Measurements from ENCODE around the gene SDHB.

The SDHB gene

GRCh38 chr1:17053685-17054410 lies at the start of gene SDHB:
Gene SDHB, minus strand, starts transcription at chr1:17054032. Its CDS starts 13 bp downstream, at chr1:17054019.
- peak; percentile 90 for DNase-seq (ENCODE audit: low read depth)

DNA sequence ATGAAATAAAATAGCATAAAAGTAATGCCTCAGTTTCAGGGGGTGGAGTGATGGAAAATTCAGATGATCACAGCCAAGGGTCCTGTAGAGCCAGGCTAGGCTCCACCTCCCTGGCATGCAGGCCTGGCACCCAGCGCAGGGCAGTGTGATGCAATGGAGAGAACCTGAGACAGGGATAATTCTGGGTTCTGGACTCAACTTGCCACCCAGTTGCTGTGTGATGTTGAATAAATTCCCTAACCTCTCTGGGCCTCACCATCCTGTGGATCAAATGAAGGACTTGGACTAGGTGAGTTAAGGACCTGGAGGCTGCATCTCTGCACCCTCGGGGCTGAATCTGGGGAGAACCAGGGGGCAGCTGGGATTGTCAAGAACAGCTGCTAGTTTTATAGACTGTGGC lies 48.4 kb upstream of the SDHB start:
- DNase-seq (ENCODE audit: low read depth), result no peak

DNA sequence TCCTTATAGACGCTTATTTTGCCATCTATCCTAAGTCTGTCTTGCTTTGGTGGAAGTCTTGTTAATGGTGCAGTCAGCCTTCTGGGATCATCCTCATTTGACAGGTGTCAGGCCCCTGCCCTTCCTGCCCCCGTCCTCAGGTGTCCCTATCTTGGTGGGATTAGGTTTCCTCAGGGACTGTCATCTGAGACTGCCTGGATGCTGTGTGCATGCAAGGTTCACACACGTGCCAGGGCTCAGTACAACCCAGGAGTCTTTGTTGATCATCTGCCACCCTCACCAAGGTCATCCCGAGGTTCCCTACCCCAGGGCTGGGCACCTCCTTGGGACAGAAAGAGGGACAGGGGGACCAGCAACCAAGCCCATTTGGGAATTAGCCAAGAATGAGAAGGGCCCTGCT lies 47.4 kb upstream of the SDHB start:
- DNase-seq (ENCODE audit: low read depth), result no peak

GRCh38 chr1:17099616-17100340 lies 45.9 kb upstream of the SDHB start:
- no peak for DNase-seq (ENCODE audit: low read depth)

DNA sequence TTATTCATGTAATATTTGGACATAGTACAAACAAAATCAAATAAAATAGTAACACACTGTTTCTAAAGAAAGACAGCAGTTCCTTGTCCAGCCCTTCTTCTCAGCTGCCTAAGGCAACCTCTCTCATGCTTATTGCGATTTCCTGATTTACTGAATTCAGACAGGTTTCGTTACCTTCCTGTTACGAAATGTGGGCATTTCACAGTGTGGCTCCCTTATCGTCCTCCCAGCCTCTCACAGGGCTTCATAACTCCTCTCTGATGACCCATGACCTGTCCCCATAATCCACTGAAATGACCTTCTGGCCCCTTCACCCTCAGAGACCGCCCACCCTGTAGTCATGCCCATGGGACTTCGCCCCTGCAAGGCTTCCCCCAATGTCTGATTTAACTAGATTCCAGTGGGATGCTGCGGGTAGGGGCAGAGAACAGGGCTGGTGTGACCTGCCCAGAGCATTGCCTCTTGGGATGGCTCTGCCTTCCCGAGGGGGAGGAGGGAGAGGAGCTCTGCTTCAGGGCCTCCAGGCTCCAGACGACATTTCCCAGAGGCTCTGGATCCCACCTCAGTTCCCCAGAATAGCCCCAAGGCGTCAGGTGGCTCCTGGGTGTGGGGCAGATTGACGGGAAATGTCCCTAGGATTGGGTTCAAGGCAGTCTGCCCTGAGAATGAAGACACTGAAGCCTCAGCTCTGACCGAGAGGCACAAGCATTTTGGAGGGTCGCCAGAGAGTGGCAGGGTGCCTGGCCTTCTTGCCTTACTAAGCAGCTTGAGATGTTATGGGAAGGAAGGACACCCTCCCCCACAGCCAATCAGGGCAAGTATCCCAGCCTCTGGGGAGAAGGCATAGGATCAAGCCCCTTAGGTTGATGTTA lies 44.9 kb upstream of the SDHB start:
- no peak for DNase-seq (ENCODE audit: low read depth)

GRCh38 chr1:17097787-17098186 lies 44.0 kb upstream of the SDHB start:
- no peak for DNase-seq (ENCODE audit: low read depth)

DNA sequence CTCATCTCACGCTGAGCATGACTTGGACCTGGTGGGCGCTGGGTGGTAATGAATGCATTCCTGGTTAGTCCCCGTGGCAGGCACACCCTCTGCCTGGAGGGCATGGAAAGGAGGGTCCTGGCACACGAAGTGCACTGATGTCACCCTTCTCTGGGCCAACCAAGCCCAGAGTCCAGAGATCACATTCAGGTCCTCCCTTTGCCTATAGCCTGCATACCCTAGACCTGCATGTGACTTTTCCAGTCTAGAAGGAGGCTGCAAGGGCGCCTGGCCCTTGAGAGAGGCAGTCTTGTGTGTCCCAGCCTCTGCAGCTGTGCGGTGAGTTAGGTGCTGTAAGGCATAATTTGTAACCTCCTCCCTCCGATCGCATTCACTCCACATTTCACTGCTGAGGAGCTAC lies 43.3 kb upstream of the SDHB start:
- DNase-seq (ENCODE audit: low read depth), result no peak

DNA sequence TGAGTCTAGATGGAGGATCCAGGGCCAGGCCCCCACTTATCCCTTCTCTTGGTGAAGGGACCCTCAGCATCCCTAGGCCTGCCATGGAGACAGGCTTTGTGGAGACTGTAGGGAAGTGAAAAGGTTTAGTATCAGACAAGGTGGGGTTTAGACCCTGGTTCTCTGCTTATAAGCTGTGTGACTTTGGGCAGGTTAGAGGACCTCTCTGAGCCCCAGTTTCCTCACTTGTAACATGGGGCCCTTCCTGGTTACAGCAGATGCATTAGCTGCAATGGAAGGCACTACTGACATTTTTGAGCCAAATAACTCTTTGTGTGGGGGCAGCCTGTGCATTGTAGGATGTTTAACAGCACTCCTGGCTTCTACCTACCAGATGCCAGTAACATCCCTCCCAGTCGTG lies 42.8 kb upstream of the SDHB start:
- no peak for DNase-seq (ENCODE audit: low read depth)

DNA sequence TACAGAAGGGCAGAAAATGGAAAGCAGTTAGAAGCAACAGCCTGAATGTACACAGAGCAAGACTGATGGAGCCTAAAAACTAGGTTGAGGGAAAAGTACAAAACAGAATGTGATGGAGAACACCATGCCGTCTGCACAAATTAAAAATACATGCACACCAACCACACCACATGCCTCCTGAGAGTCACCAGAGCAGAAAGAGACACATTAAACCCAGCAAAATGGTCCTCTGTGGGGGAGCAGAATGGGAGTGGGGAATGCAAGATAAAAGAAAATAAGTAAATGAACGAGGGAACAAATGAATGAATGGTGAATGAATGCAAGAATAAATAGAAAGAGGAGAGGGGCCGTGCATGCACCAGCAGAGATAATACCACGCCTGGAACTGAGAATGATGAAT lies 41.3 kb upstream of the SDHB start:
- no peak for DNase-seq (ENCODE audit: low read depth)

DNA sequence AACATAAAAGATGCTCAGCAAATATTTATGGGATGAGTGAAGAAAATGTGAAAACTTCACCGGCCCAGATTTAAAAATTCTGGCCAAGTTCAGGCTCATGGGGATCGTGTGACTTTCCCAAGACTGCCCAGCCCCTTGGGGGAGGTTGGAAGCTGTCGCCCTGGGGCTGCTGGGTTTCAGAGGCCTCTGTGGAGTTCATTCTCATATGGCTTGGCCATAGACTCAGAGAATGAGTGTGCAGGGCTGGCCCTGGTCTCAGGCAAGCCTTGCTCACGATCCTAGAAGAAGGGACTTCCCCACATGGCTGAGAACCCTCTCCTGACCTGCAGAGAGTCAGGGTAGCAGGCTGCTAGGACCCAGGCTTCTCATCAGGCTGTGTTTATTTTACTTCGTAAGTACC lies 40.8 kb upstream of the SDHB start:
- DNase-seq (ENCODE audit: low read depth), result no peak

GRCh38 chr1:17093822-17094393 lies 40.1 kb upstream of the SDHB start:
- no peak for DNase-seq (ENCODE audit: low read depth)

DNA sequence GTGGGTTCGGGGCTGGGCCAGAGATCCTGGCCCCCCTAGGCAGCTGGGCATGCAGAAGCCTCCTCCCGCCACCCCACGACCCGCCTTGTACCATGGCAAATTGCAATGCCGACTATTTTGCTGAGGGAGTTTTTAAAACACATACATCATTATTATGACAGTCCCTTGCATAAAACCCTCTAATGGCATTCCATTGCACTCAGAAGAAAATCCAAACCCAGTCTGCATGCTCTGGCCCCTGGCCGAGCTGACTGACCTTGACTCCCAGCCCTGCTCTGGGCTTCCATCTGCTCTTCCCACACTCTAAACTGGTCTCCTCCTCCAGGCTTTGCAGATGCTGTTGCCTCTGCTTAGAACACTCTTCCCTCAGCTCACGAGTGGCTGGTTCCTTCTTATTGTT lies 37.4 kb upstream of the SDHB start:
- no peak for DNase-seq (ENCODE audit: low read depth)

GRCh38 chr1:17089506-17089905 lies 35.7 kb upstream of the SDHB start:
- no peak for DNase-seq (ENCODE audit: low read depth)

GRCh38 chr1:17086751-17087150 lies 32.9 kb upstream of the SDHB start:
- DNase-seq (ENCODE audit: low read depth), result no peak

DNA sequence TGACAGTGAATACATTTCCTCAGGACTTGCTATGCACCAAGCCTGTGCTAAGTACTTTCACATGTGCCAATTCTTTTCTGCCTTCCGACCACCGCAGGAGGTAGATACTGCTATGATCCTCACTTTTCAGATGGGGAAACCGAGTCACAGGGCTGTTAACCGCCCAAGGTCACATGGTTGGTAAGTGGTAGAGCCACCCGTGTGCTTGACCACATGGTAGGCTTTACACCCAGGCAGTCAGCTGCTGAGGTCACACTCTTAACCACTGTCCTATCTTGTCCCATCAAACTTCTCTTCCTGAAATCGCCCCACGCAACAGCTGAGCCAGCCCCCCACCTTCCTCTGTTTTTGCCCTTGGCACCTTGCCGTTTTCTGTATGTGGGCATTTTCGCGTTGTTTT lies 31.0 kb upstream of the SDHB start:
- DNase-seq (ENCODE audit: low read depth), result no peak

DNA sequence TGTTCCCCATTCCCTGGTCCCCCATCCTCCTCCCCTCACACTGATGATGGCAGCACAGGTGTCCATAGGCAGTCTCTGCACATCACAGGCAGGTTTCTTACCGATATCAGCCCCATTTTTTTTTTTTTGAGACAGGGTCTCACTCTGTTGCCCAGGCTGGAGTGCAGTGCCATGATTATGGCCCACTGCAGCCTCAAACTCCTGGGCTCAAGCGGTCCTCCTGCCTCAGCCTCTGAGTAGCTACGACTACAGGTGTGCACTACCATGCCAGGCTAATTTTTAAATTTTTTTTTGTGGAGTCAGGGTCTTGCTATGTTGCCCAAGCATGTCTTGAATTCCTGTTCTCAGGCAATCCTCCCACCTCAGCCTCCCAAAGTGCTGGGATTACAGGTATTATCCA lies 28.9 kb upstream of the SDHB start:
- no peak for DNase-seq (ENCODE audit: low read depth)

DNA sequence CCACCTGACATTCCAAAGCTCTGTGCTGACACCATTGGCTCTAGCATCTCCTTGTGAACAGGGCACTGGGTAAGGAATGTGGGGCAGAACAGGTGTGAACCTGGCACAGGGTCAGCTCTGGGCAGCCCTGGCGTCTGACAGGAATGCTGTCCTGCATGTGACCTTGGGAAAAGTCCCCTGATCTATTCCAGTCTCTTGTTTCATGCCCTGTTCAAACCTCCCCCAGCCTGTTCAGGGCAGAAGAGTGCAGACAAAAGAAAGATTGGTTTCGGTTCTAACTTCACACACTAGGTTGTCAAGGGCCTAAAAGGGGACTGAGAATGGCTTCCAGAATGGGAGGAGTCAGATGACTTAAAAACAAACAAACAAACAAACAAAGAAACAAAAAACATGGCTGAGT lies 27.6 kb upstream of the SDHB start:
- DNase-seq (ENCODE audit: low read depth), result no peak

GRCh38 chr1:17080880-17081279 lies 27.0 kb upstream of the SDHB start:
- DNase-seq (ENCODE audit: low read depth), result no peak

- no peak for DNase-seq (ENCODE audit: low read depth)
Observed at GRCh38 chr1:17080085-17080759, 26.4 kb upstream of the SDHB start.

DNA sequence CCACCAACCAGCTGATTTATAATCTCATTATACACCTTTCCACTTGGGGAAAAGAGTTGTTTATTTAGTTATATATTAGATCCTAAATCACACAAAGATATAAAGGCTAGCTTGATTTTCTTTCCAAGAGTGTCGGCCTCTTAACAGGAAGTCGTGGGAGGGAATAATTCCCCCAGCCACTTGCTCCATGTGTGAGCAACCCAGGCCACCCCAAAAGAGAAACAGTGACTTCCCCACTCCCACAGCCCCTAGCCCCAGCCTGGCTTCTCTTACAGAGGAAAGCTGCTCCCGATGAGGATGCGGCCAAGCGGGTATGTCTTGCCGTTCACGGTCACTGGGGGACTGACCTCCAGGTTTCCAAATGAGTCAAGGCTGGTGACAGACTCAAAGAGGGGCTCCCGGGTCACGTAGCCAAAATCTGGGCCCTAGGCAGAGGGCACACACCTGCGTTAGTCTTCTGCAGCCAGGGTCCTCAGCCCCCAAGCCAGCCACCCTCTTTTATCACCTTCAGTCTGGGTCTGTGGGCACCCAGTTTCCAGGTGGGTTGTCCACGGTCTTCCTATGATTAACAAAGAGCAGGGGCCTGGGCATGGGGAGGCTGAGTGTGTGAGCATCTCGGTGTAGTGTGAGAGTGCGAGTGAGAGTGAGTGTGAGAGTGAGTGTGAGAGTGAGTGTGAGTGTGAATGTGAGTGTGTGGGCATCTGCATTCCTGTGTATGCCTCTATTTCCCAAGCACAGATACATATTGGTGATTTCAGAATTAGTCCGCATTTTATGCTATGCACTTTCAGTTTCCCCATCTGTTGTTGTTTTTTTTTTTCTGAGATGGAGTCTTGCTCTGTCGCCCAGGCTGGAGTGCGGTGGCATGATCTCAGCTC lies 25.4 kb upstream of the SDHB start:
- DNase-seq (ENCODE audit: low read depth), result no peak

Measured in non-pigmented ciliary epithelial cell (primary cell).